Measurements from ENCODE around the gene USP6NL.

USP6NL gene

DNA sequence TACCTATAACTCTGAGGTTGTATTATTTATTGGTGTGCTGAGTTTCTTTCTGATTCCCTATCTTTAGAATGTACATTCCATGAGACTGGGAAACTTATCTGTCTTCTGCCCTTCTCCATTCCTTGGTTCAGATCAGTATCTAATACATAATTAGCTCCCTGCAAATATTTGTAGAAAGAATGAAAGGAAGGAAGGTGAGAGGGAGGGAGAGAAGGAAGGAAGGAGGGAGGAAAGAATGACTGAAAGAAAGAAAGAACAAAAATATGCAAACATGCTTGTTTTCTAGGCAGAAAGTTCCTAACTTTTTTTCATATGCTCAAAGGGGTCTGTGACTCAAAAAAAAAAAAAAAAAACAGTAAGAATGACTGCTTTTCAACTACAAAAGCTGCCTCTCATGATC lies 3.9 kb upstream of the USP6NL start:
- no peak for DNase-seq

- DNase-seq = no peak
Observed at GRCh38 chr10:11612021-11613001, 861 bp upstream of the USP6NL start.

GRCh38 chr10:11610826-11611247 lies 613 bp downstream of the USP6NL start:
- DNase-seq = peak; percentile 24

GRCh38 chr10:11610166-11610825 lies 1.2 kb downstream of the USP6NL start:
- DNase-seq = no peak

DNA sequence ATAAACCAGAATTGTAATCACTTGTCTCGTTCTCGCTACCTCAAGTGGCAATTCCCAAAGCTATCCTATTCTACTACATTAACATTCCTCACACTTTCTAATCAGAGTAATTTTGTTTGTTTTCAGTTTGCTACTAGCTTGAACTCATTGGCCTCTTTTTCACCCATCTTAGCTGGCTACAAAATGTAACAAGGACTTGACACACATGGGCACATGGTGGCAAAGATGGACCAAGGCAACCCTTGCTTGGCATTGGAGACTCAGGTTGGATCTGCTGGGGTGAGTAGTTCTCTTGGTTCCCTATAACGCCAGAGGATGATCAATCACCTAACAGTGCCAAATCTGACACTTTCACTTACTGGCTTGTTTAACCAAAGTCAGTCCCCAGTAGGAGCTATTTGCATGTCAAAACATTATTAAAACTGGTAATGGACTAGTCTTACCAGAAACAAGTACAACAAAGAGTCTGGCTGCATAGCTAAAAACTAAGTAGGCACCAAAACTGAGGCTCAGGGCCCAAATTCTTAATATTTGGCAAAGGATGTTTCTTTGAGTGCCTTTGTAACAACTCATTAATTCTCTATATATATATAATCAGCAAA lies 1.9 kb downstream of the USP6NL start:
- no peak for DNase-seq

- DNase-seq = no peak
Observed at GRCh38 chr10:11609052-11609451, 2.4 kb downstream of the USP6NL start.

DNA sequence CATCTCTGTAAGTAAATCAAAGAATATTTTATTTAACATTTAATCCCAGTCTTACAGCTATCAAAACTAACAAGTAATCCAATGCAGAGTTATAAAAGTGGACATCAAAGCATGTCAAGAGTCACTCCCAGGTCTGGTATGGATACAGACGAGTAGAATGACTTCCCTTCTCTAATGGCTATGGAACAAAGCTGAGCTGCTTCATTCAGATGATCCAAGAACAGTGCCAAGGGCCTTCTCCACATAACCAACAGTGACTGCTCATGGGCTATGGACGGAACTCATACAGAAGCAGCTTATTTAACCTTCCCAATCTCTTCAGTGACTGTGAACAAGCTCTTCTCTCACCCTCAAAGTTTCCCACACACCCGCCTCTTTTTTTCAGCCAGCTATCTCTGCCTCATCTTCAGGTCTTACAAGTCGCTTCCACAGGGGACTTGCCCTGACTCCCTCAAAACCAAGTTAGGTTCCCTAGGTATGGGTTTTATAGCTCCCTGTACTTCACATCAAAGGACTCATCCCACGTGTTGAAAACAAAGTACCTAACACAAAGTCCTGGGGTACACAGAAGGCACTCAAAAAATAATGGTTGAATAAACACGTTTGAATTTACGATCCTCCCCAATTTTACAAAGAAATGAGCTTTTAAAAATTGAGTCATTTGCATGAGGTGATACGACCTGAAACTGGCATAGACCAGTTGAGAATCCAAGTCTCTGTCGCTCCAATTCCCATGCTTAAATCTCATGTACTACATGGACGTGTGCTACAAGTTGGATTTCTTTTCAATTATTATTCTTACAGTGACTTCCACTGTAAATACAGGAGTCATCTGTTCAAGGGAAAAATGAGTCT lies 3.1 kb downstream of the USP6NL start:
- DNase-seq = no peak

DNA sequence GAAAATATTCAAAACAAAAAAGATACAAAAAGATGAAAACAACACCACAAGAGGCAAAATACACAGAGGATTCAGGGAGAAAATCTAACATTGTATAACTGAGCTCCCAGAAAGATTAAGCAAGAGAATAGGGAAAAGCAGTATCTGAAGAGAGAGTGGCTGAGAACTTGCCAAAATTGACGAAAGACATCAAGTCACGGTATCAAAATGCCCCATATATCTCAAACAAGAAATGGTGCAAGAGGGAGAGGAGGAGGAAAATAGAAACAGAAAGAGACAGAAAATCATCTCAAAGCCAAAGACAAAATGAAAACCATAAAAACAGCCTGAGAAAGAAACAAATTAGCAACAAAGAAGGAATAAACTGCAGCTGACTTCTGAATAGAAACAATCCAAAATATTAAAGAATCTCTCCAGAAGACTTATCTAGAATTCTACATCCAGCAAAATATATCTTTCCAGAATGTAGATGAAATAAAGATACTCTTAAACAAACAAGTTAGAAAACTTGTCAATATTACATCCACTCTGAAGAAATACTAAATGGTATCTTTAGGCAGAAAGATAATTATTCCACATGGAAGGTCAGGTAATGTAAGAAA lies 5.5 kb downstream of the USP6NL start:
- no peak for DNase-seq

DNA sequence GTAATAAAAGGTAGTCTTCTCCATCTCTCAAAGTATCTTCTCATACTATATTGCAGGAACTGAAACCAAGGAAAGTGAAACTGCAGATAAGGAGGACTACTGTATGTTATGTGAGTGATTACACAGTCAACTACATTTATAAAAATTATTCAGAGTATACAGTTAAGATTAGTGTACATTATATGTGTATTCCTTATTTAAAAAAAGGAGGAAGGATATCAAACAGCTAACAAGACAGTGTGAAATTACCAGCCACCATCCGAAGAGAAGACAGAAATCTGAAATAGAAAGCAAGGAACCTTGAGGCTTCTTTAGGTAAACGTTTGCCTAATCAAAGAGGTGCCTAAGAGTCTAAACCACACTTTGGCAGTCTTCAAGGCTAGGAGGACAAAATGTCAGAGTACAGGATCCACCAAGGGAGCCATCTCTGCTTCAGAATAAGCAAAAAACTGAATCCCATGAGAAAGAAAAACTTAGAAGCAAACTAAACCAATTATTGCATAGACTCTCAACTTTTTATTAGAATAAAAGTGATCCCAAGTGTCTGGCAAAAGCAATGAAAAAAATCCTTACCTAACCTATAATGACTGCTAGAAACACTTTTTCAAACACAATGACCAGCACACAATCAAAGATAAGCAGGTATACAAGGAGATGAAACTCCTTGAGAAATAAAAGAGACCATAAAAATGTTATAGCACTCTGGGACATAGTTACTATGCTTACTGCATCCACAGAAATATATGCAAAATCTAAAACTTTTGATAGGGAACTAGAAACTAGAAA lies 6.4 kb downstream of the USP6NL start:
- no peak for DNase-seq

DNA sequence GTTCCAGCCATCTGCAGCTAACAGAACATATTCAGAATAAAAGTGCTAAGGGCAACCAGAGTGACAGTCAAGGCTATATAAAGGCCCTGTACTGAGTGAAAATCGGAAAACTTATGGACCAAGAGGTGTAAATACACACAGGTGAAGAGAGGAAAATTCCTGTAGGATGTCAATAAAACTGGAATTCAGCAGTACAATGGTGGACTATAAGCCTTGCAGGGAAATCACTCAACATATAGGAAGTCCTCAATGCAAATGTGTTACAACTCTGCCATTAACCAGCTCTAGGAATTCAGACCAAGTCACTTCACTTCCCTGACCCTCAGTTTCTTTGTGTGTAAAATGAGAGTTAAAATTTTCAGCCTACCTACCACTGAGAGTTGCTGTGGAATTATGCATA lies 7.7 kb downstream of the USP6NL start:
- DNase-seq = no peak

DNA sequence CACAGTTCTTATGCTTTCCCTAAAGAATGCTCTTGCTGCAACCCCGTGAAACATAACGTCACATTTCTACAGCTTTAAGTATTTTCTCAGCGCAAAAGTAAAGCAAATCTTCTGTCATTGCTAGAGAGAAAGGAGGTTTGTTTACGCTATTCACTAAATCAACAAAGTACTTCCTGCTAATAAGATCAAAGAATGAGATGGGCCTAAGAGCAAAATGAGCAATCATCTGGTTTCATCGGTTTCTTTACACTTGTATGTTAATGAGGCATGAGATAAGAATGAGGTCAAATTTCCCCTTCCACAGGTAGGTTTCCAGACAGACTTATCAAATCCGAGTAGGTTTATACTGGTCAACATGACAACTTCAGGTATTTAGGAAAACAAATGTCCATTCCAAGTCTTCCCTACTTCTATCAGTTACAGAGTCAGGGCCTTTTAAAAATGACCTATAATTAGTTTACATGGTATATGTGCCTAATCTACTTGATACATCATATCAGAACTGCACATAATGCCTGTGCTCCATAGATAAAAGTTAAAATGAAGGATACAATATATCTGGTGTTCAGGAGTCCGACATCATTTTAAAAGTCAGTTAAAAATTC lies 8.4 kb downstream of the USP6NL start:
- no peak for DNase-seq

DNA sequence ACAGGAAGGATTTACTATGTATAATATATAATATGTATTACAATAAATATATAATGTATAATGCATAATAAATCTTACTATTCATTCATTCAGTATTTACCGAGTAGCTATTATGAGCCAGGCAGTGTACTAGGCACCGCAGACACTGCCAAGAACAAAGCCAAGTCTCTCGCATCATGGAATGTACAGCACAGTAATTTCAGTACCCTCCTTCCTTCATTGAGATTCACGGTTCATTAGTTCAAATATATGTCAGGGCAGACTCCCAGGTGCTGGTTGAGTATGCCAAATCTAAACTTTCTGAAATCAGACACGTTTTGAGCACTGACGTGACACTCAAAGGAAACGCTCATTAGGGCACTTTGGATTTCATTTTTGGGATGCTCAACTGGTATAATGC lies 9.1 kb downstream of the USP6NL start:
- DNase-seq = no peak

DNA sequence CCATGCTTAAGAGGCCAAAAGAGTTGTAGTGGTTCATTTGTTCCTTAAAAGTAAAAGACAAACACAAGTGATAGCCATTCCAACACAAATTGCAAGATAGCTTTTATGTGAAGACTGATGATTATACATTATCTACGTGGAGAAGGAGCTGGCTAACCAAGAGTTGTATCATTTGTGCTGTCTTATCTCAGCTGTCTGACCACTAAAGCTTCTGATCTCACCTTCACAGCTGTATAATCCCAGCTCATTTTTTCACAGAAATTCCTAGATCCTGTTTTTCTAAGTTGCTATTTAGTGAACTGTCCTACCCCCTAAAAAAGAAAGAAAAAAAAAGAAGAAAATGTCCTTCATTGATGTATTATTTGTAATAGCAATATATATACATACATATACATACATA lies 9.8 kb downstream of the USP6NL start:
- no peak for DNase-seq

GRCh38 chr10:11600280-11600679 lies 11.2 kb downstream of the USP6NL start:
- no peak for DNase-seq

DNA sequence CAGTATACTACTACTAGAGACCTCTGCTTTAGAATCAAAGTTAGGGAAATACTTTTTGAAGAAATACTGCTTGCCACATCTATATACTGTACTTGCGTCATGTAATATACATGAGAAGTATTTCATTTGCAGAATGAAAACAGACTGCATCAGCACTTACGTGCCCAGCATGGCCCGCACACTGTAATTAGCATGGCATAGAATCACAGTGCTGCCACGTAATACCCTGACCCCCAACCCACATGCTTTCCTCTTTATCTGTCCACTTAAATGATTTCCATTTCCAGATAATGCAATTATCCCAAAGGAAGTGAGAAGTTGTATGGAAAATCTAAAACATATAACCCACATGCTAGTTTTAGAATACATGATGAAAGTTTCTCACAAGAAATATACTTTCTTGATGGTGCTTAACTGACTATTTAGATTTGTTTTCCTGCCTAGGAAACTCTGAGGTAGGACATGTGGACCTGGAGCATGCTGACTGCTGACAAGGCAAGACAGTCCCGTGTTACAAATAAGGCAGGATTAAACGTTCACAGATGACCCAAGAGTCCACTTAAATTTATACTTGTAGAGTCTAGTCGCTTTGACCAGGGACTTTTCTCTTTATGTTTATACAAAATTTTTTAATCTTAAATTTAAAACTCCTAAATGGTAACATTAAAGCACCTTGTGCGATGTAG lies 12.6 kb downstream of the USP6NL start:
- DNase-seq = no peak

DNA sequence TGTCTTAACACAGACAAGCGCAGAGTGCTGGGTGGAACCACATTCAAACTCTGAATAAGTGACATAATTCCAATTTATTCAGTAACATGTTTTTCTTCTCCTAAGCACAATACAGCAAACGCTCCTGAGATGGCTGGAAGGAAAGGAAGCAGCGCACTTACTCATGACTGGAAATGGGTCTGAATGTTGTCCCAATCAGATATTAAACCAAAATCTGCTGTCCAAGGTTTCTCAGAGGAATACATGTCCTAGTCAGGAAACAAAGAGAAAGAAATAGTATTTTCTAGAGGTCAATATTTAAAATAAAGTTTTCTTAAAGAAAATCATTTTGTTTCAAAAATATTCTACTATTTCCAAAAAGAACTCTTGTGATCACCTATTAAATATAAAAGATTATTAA lies 14.0 kb downstream of the USP6NL start:
- no peak for DNase-seq

DNA sequence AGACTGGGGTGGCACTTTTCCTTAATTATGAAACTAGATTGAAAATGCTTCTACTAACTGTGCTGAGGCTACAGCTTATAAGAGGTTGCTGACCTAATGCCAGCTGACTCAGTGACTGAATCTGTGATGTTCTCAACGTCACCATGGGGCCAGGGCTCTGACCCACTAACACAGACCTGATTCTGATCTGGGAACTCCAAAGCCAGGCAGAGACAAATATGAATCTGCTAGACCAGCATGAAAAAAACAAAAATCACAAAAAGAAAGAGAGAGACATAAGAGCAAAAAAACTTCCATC lies 16.1 kb downstream of the USP6NL start:
- no peak for DNase-seq

DNA sequence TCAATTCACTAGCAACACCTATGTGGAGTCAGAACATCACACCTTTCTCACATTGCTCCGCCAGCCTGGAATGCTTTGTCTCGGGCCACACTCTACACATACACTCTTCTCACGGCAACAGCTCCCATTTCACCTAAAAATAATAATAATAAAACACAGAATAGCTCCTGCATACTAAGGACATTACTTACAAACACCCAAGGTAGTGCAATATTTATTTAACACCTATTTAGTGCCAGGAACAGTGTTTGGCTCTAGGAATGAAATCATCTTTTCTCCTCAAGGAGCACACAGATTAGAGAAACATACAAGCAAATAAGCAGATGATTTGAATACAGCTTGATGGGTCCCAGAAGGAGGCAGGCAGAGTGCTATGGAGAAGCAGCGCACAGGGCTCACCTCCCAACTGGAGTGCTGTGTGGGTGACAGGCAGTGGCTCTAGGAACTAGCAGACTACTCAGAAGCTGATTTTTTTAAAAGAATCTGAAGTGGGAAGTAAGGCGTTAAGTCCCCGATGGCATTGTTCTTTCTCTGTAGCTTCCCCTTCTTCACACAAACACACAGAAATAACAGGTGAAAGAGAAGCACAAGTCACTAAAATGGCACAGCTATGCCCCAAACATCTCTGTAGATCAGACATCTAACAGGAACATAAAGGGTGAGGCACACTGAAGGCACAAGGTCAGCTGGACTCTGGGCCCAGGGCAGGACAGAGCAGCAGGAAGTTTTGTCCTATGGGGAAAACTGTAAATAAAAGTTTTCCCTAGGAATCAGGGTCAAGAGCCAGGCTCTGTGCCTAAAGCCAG lies 16.7 kb downstream of the USP6NL start:
- no peak for DNase-seq

DNA sequence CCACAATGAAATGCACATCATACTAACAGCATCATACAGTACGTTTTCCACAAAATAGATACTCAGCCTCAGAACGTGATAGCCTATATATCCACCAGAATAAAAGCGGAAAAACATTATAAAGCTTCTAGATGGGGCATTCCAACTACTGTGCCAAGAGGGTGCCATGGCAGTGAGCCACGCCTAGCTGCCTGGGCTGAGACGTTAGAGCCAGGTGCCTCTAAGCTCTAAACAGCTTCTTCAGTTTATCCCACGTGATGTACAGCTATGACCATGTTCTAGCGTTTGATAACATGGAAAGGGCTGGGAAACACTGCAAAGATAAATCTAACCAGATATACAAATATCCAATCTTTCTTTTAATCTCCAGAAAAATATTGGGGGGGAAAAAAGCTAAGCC lies 17.8 kb downstream of the USP6NL start:
- no peak for DNase-seq

GRCh38 chr10:11589738-11590137 lies 21.7 kb downstream of the USP6NL start:
- no peak for DNase-seq
